Measurements from ENCODE around the gene ACTA1. TPM values are rescaled to one million over a fixed set of nuclear protein-coding genes. Genes with fewer than 3 reads are reported as not detected.

ACTA1 gene
- total RNA-seq, 4 donors from 2014 or later: not detected

DNA sequence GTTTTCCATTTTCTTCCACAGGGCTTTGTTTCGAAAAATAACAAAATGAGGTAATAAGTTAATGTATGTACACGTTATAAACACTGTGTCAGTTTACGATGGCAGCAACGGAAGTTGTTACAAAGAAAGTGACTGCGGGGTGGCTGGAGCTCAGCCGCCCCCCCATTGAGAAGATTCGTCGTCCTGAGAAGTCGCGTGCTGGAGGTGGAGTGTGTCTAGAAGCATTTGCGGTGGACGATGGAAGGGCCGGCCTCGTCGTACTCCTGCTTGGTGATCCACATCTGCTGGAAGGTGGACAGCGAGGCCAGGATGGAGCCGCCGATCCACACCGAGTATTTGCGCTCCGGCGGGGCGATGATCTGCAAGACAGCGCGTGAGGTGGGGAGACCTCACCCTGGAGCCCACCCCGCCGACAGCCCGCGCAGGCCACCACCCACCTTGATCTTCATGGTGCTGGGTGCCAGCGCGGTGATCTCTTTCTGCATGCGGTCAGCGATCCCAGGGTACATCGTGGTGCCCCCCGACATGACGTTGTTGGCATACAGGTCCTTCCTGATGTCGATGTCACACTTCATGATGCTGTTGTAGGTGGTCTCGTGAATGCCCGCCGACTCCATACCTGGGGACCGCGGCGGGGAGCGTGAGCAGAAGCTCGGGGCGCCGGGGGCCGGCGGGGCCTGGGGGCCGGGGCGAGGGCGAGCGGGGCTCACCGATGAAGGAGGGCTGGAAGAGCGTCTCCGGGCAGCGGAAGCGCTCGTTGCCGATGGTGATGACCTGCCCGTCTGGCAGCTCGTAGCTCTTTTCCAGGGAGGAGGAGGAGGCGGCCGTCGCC, 2.4 kb downstream of the ACTA1 start:
- TF ChIP-seq, protein P1, sequence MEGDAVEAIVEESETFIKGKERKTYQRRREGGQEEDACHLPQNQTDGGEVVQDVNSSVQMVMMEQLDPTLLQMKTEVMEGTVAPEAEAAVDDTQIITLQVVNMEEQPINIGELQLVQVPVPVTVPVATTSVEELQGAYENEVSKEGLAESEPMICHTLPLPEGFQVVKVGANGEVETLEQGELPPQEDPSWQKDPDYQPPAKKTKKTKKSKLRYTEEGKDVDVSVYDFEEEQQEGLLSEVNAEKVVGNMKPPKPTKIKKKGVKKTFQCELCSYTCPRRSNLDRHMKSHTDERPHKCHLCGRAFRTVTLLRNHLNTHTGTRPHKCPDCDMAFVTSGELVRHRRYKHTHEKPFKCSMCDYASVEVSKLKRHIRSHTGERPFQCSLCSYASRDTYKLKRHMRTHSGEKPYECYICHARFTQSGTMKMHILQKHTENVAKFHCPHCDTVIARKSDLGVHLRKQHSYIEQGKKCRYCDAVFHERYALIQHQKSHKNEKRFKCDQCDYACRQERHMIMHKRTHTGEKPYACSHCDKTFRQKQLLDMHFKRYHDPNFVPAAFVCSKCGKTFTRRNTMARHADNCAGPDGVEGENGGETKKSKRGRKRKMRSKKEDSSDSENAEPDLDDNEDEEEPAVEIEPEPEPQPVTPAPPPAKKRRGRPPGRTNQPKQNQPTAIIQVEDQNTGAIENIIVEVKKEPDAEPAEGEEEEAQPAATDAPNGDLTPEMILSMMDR (IDR thresholded peaks at IDR 0.05; ENCODE audit: low read depth): no peak

DNA sequence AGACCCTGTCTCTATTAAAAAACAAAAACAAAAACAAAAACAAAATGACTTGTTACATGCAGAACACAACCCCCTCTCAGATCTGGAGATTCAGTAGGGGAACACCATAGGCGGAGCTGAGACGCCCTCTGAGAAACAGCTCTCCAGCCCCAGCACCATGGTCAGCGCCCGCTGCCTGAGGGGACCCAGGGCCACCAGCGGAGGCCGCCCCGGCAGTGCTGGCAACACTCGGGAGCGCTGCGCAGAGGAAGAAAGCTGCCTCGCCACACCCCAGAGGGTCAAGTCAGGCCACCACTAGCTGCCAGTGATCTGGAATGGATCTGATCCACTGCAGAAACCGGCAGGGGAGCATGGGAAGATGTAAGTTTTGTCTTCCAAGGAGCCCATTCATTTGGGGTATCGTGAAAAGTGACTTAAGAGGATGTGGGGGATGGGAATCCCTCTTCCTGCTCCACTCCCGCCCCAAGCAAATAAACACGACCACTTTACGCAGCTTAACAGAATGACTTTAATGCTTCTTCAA, 3.1 kb downstream of the ACTA1 start:
- TF ChIP-seq, protein P1 (IDR thresholded peaks at IDR 0.05; ENCODE audit: low read depth): no peak

GRCh38 chr1:229428256-229428655, 5.6 kb downstream of the ACTA1 start:
- TF ChIP-seq, protein P1 (IDR thresholded peaks at IDR 0.05; ENCODE audit: low read depth): no peak

DNA sequence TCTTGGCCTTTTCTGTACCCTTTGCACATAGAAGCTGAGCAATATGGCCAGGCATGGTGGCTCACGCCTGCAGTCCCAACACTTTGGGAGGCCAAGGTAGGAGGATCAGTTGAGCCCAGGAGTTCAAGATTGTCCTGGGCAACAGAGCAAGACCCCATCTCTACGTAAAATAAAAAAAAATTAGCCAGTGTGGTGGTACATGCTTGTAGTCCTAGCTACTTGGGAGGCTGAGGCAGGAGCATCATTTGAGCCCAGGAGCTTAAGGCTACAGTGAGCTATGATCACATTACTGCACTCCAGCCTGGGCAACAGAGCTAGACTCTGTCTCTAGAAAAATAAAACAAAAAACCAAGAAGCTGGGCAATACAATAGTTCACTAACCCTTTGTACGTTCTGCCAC, 6.3 kb downstream of the ACTA1 start:
- TF ChIP-seq, protein P1 (IDR thresholded peaks at IDR 0.05; ENCODE audit: low read depth): no peak

DNA sequence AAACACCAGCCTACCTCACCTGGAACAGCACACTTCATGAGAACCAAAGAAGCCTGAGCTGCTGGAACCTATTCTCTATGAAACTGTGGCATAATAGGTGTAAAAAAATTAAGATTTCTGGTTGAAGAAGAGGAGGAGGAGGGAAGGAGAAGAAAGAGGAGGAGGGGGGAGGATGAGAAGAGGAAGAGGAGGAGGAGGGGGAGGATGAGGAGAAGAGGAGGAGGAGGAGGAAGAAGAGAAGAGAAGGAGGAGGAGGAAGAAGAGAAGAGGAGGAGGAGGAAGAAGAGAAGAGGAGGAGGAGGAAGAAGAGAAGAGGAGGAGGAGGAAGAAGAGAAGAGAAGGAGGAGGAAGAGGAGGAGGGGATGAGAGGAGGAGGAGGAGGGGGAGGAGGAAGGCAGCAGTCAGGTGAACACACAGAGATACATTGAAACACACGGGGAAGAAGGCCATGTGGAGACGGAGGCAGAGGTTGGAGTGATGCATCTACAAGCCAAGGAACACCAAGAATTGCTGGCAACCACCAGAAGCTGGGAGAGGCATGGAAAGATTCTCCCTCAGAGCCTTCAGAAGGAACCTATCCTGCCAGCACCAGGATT, 8.2 kb downstream of the ACTA1 start:
- TF ChIP-seq, protein P1 (IDR thresholded peaks at IDR 0.05; ENCODE audit: low read depth): no peak

DNA sequence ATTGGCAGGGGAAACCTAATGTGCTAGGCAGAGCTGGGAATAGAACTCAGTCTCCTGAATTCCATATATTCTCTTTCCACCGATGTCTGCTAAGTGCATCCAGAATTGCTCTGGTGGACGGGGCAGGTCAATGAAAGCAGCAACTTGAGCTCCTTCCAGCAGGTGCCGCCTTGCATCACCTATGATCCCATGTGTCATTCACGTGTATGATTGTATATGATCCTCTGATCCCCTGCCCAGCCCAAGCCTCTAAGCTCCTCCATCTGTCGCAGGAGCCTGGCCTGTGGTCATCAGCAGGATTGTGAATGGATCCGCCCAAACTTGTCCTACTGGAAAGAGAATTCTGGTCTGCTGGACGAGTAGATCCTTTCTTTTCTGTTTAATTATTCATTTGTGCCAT, 13.1 kb downstream of the ACTA1 start:
- TF ChIP-seq, protein P1 (IDR thresholded peaks at IDR 0.05; ENCODE audit: low read depth): no peak

DNA sequence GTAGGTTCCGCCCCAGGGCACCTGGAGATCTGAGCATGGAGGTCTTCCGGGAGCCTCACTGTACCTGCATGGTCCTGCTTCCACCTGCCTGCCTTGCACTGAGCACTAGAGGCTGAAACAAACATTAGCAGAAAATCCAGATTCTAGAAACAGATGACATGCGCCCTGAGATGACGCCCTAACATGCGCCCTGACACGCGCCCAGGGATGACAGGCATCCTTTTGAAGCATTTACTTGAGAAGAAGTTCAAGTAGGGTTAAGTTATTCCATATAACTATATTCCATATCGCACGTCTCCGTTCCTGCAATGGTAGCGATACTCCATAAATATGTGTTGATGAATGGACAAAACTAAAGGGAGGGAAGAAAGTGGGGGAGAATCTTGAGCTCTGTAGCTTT, 13.7 kb downstream of the ACTA1 start:
- TF ChIP-seq, protein P1 (IDR thresholded peaks at IDR 0.05; ENCODE audit: low read depth): no peak

Measured in subcutaneous adipose tissue (tissue), 4 donors.